HUES48 (cell line): ENCODE data around the gene THADA.

ENCODE experiments used
- H3K27ac ChIP-seq: one replicate; pipeline ENCODE4 v1.7.0; 2013; ENCODE audit warnings: low read depth, low read length, inconsistent platforms
- H3K27me3 ChIP-seq: 2 replicates; pipeline ENCODE4 v1.6.1; 2013; ENCODE audit warnings: mild to moderate bottlenecking, low read length; ENCODE audit not compliant: control insufficient read depth, insufficient read depth
- H3K36me3 ChIP-seq: 2 replicates; pipeline ENCODE4 v1.6.1; 2013; ENCODE audit warnings: low read length; ENCODE audit not compliant: control insufficient read depth, insufficient read depth
- H3K4me1 ChIP-seq: 2 replicates; pipeline ENCODE4 v1.6.1; 2013; ENCODE audit warnings: mild to moderate bottlenecking, low read length; ENCODE audit not compliant: control insufficient read depth, insufficient read depth
- H3K4me3 ChIP-seq: 2 replicates; pipeline ENCODE4 v1.5.1; 2013; ENCODE audit warnings: mild to moderate bottlenecking, low read depth, low read length
- H3K9ac ChIP-seq: 2 replicates; pipeline ENCODE4 v1.6.1; 2013; ENCODE audit warnings: mild to moderate bottlenecking, low read depth, low read length, moderate library complexity
- H3K9me3 ChIP-seq: 2 replicates; pipeline ENCODE4 v1.6.1; 2013; ENCODE audit warnings: low read length; ENCODE audit not compliant: control insufficient read depth, insufficient read depth

THADA gene

GRCh38 chr2:43438858-43439655 lies 156.8 kb downstream of the THADA start:
- H3K9ac ChIP-seq: no peak overlapping the region
- no peak overlapping the region for H3K4me3 ChIP-seq
- no peak overlapping the region for H3K27ac ChIP-seq
- no peaks in the 10 kb centered on the region for H3K4me1 ChIP-seq
- no peaks in the 10 kb centered on the region for H3K36me3 ChIP-seq
- no peaks in the 10 kb centered on the region for H3K27me3 ChIP-seq
- no peaks in the 10 kb centered on the region for H3K9me3 ChIP-seq

- Histone ChIP-seq H3K4me3 (no peak overlapping the region), H3K9ac (no peak overlapping the region)
Measured at GRCh38 chr2:43438342-43438741, 157.5 kb downstream of the THADA start.

GRCh38 chr2:43437363-43437762 lies 158.5 kb downstream of the THADA start:
- no peaks in the 10 kb centered on the region for H3K36me3 ChIP-seq
- H3K9me3 ChIP-seq: no peaks in the 10 kb centered on the region
- no peaks in the 10 kb centered on the region for H3K27me3 ChIP-seq
- no peak overlapping the region for H3K27ac ChIP-seq
- no peak overlapping the region for H3K4me3 ChIP-seq
- no peak overlapping the region for H3K9ac ChIP-seq
- no peaks in the 10 kb centered on the region for H3K4me1 ChIP-seq

More at GRCh38 chr2:43438342-43438741, 157.5 kb downstream of the THADA start:
- no peaks in the 10 kb centered on the region for H3K27me3 ChIP-seq
- no peak overlapping the region for H3K27ac ChIP-seq
- H3K4me1 ChIP-seq: no peaks in the 10 kb centered on the region
- H3K36me3 ChIP-seq: no peaks in the 10 kb centered on the region
- no peaks in the 10 kb centered on the region for H3K9me3 ChIP-seq

- Histone ChIP-seq H3K27me3 (no peaks in the 10 kb centered on the region), H3K9ac (no peak overlapping the region), H3K9me3 (no peaks in the 10 kb centered on the region), H3K4me1 (no peaks in the 10 kb centered on the region), H3K36me3 (no peaks in the 10 kb centered on the region), H3K27ac (no peak overlapping the region), H3K4me3 (no peak overlapping the region)
Measured at GRCh38 chr2:43436431-43436830, 159.4 kb downstream of the THADA start.

GRCh38 chr2:43435746-43436145 lies 160.1 kb downstream of the THADA start:
- Histone ChIP-seq H3K27ac (no peak overlapping the region), H3K36me3 (no peaks in the 10 kb centered on the region), H3K27me3 (no peaks in the 10 kb centered on the region), H3K4me1 (no peaks in the 10 kb centered on the region), H3K4me3 (no peak overlapping the region), H3K9me3 (no peaks in the 10 kb centered on the region), H3K9ac (no peak overlapping the region)

GRCh38 chr2:43430489-43430888 lies 165.3 kb downstream of the THADA start:
- Histone ChIP-seq H3K27ac (no peak overlapping the region), H3K4me1 (no peaks in the 10 kb centered on the region; the same call in 1 of the 2 replicates), H3K27me3 (no peaks in the 10 kb centered on the region), H3K9me3 (no peaks in the 10 kb centered on the region), H3K4me3 (no peak overlapping the region), H3K36me3 (no peaks in the 10 kb centered on the region; the same call in 1 of the 2 replicates), H3K9ac (no peak overlapping the region)

- no peaks in the 10 kb centered on the region; the same call in 1 of the 2 replicates for H3K36me3 ChIP-seq
- H3K9me3 ChIP-seq: no peaks in the 10 kb centered on the region
- H3K27me3 ChIP-seq: no peaks in the 10 kb centered on the region
- no peak overlapping the region for H3K9ac ChIP-seq
- H3K4me3 ChIP-seq: no peak overlapping the region
- no peaks in the 10 kb centered on the region; the same call in 1 of the 2 replicates for H3K4me1 ChIP-seq
- no peak overlapping the region for H3K27ac ChIP-seq
Measured at GRCh38 chr2:43429369-43429768, 166.5 kb downstream of the THADA start.

GRCh38 chr2:43427032-43427424 lies 168.8 kb downstream of the THADA start:
- H3K4me1 ChIP-seq: no peaks in the 10 kb centered on the region; the same call in 1 of the 2 replicates
- H3K9ac ChIP-seq: no peak overlapping the region
- H3K36me3 ChIP-seq: no peaks in the 10 kb centered on the region; the same call in 1 of the 2 replicates
- no peak overlapping the region for H3K4me3 ChIP-seq
- no peaks in the 10 kb centered on the region for H3K9me3 ChIP-seq
- H3K27me3 ChIP-seq: no peaks in the 10 kb centered on the region
- H3K27ac ChIP-seq: peak overlapping the region; percentile 24

GRCh38 chr2:43426305-43427031 lies 169.4 kb downstream of the THADA start:
- Histone ChIP-seq H3K9ac (no peak overlapping the region), H3K27me3 (no peaks in the 10 kb centered on the region), H3K36me3 (no peaks in the 10 kb centered on the region; the same call in 1 of the 2 replicates), H3K4me1 (no peaks in the 10 kb centered on the region; the same call in 1 of the 2 replicates), H3K9me3 (no peaks in the 10 kb centered on the region), H3K27ac (peak overlapping the region; percentile 24), H3K4me3 (no peak overlapping the region)

GRCh38 chr2:43425659-43426058 lies 170.2 kb downstream of the THADA start:
- Histone ChIP-seq H3K9ac (no peak overlapping the region), H3K4me3 (no peak overlapping the region), H3K9me3 (no peaks in the 10 kb centered on the region), H3K27ac (no peak overlapping the region), H3K4me1 (no peaks in the 10 kb centered on the region; the same call in 1 of the 2 replicates), H3K36me3 (no peaks in the 10 kb centered on the region; the same call in 1 of the 2 replicates), H3K27me3 (no peaks in the 10 kb centered on the region)
